Measurements from ENCODE around the gene ANKS4B. TPM values are rescaled to one million over a fixed set of nuclear protein-coding genes. Genes with fewer than 3 reads are reported as not detected.

ANKS4B gene
- total RNA-seq, 1 experiment from 2014 or later, result not detected

GRCh38 chr16:21223787-21224186 lies 9.7 kb upstream of the ANKS4B start:
- BruUV-seq (replicated peaks), result no TSS peak
- H3K4me3 ChIP-seq (ENCODE audit: low read depth in 2 of 2, low read length in 2 of 2), result no peak overlapping the region
- ATAC-seq (no peak), DNase-seq (ENCODE audit: low read depth, low spot score) (no peak)
- no peak overlapping the region for H3K27ac ChIP-seq (ENCODE audit: low read length)
- peaks cover 24% of the 10 kb centered on the region for H3K27me3 ChIP-seq (ENCODE audit: control insufficient read depth, insufficient read depth, low read length)
- TF ChIP-seq REST (IDR thresholded peaks at IDR 0.05; ENCODE audit: insufficient read depth in 1 of 2, low read depth in 2 of 2, low read length in 1 of 2) (no peak), CTCF (IDR thresholded peaks at IDR 0.05) (no peak), POLR2AphosphoS5 (IDR thresholded peaks at IDR 0.05; ENCODE audit: low read depth, low read length) (no peak)
- POLR2A ChIA-PET, result no interaction called here
- no peaks in the 10 kb centered on the region for H3K4me1 ChIP-seq (ENCODE audit: control insufficient read depth, insufficient read depth, low read length)
- no peaks in the 10 kb centered on the region for H3K9me3 ChIP-seq (ENCODE audit: control insufficient read depth, insufficient read depth, low read depth, low read length)
- CTCF ChIA-PET, result no interaction called here
- no peaks in the 10 kb centered on the region for H3K36me3 ChIP-seq (ENCODE audit: control insufficient read depth, insufficient read depth, low read length)
- intact Hi-C loops (cut with micrococcal nuclease; ENCODE audit: unreplicated experiment), result no loop called here
- in situ Hi-C loops (cut with HindIII; ENCODE audit: low pct_unique_long_range_greater_than_20kb, low sequenced_read_pairs), result no loop called here

- Histone ChIP-seq H3K27ac (ENCODE audit: low read length) (no peak overlapping the region), H3K4me3 (ENCODE audit: low read depth in 2 of 2, low read length in 2 of 2) (no peak overlapping the region), H3K9me3 (ENCODE audit: control insufficient read depth, insufficient read depth, low read depth, low read length) (no peaks in the 10 kb centered on the region), H3K27me3 (ENCODE audit: control insufficient read depth, insufficient read depth, low read length) (peaks cover 24% of the 10 kb centered on the region), H3K4me1 (ENCODE audit: control insufficient read depth, insufficient read depth, low read length) (no peaks in the 10 kb centered on the region), H3K36me3 (ENCODE audit: control insufficient read depth, insufficient read depth, low read length) (no peaks in the 10 kb centered on the region)
- ATAC-seq (no peak), DNase-seq (ENCODE audit: low read depth, low spot score) (no peak)
- ChIA-PET POLR2A (no interaction called here), CTCF (no interaction called here)
- TF ChIP-seq CTCF (IDR thresholded peaks at IDR 0.05) (no peak), TCF7L2 (IDR thresholded peaks at IDR 0.05; ENCODE audit: low read depth, low read length) (no peak), SIN3A (IDR thresholded peaks at IDR 0.05; ENCODE audit: borderline replicate concordance, insufficient read depth, low read depth, low read length) (no peak), REST (IDR thresholded peaks at IDR 0.05; ENCODE audit: insufficient read depth in 1 of 2, low read depth in 2 of 2, low read length in 1 of 2) (no peak), POLR2AphosphoS5 (IDR thresholded peaks at IDR 0.05; ENCODE audit: low read depth, low read length) (no peak)
- intact Hi-C loops (cut with micrococcal nuclease; ENCODE audit: unreplicated experiment), result no loop called here
- BruUV-seq (replicated peaks), result no TSS peak
- in situ Hi-C loops (cut with HindIII; ENCODE audit: low pct_unique_long_range_greater_than_20kb, low sequenced_read_pairs), result no loop called here
These were observed 8.7 kb upstream of the ANKS4B start for GRCh38 chr16:21224800-21225199.
